HEK293 (cell line): ENCODE measurements around the gene NDUFS7.

Experiments used
- CTCF ChIA-PET: fragments of 350-600 bp; formaldehyde crosslinking; extraction: SDS; loops from one replicate; lab custom pipeline; 2021; ENCODE audit warnings: antibody characterized with exemption; lab: Yijun Ruan, JAX
- POLR2A ChIA-PET: fragments of 300-600 bp; formaldehyde crosslinking; extraction: SDS; loops from one replicate; lab custom pipeline; 2020; ENCODE audit warnings: antibody characterized with exemption, inconsistent platforms; lab: Yijun Ruan, JAX
- H3K27ac ChIP-seq: fragments of 200-500 bp; sonication (Bioruptor generic); 2 replicates; pipeline ENCODE4 v1.5.1; 2014; ENCODE audit warnings: low read depth, low read length, control low read depth, inconsistent platforms; ENCODE audit errors: extremely low read depth
- H3K36me3 ChIP-seq, 2 experiments: fragments of 200-500 bp in 1 of 2; sonication (Bioruptor generic) in 1 of 2; 1 replicate in 1 of 2; 2 replicates in 1 of 2; pipeline ENCODE4 v1.5.1; 2014 to 2017; ENCODE audit warnings: inconsistent platforms in 2 of 2, low read length in 2 of 2; ENCODE audit not compliant: control insufficient read depth in 2 of 2, insufficient read depth in 1 of 2
- H3K4me1 ChIP-seq: fragments of 200-500 bp; sonication (Bioruptor generic); 2 replicates; pipeline ENCODE4 v1.5.1; 2014; ENCODE audit warnings: mild to moderate bottlenecking, low read length, inconsistent platforms; ENCODE audit not compliant: control insufficient read depth, insufficient read depth
- H3K4me3 ChIP-seq: 2 replicates; pipeline ENCODE4 v1.5.1; 2011; ENCODE audit warnings: low read depth, mild to moderate bottlenecking, control low read depth, low read length, moderate library complexity
- H3K9me3 ChIP-seq: fragments of 200-500 bp; sonication (Bioruptor generic); 2 replicates; pipeline ENCODE4 v1.5.1; 2014; ENCODE audit warnings: low read depth, low read length, inconsistent platforms; ENCODE audit not compliant: control insufficient read depth, insufficient read depth
- GLIS2 ChIP-seq: fragments of 450-650 bp; formaldehyde crosslinking; IDR thresholded peaks from 2 replicates; pipeline ENCODE4 v1.5.1; 2016; ENCODE audit warnings: missing biosample characterization, missing genetic modification characterization
- RBAK ChIP-seq: fragments of 450-650 bp; formaldehyde crosslinking; IDR thresholded peaks from 2 replicates; pipeline ENCODE4 v1.5.1; 2016; ENCODE audit warnings: missing biosample characterization, missing genetic modification characterization
- SP2 ChIP-seq: fragments of 450-650 bp; formaldehyde crosslinking; IDR thresholded peaks from 2 replicates; pipeline ENCODE4 v1.5.1; 2016; ENCODE audit warnings: missing biosample characterization, missing genetic modification characterization
- ZNF112 ChIP-seq: fragments of 450-650 bp; formaldehyde crosslinking; IDR thresholded peaks from 2 replicates; pipeline ENCODE4 v1.5.0; 2017; ENCODE audit warnings: missing biosample characterization, missing genetic modification characterization
- ZNF146 ChIP-seq: fragments of 450-650 bp; formaldehyde crosslinking; IDR thresholded peaks from 2 replicates; pipeline ENCODE4 v1.5.1; 2016; ENCODE audit warnings: missing biosample characterization, missing genetic modification characterization
- ZNF202 ChIP-seq: fragments of 450-650 bp; formaldehyde crosslinking; IDR thresholded peaks from 2 replicates; pipeline ENCODE4 v1.5.1; 2016; ENCODE audit warnings: missing biosample characterization, missing genetic modification characterization, borderline replicate concordance
- ZNF560 ChIP-seq: fragments of 450-650 bp; formaldehyde crosslinking; IDR thresholded peaks from 2 replicates; pipeline ENCODE4 v1.5.1; 2017; ENCODE audit warnings: missing biosample characterization, missing genetic modification characterization, borderline replicate concordance
- ZNF664 ChIP-seq: fragments of 450-650 bp; formaldehyde crosslinking; IDR thresholded peaks from 2 replicates; pipeline ENCODE4 v1.5.1; 2016; ENCODE audit warnings: missing biosample characterization, missing genetic modification characterization
- ZNF76 ChIP-seq: fragments of 450-650 bp; formaldehyde crosslinking; IDR thresholded peaks from 2 replicates; pipeline ENCODE4; 2016; ENCODE audit warnings: low read depth, missing biosample characterization, missing genetic modification characterization, borderline replicate concordance
- ZNF837 ChIP-seq: fragments of 450-650 bp; formaldehyde crosslinking; IDR thresholded peaks from 2 replicates; pipeline ENCODE4 v1.5.1; 2016; ENCODE audit warnings: missing biosample characterization, missing genetic modification characterization
- TF ChIP-seq, protein P1 (sequence below): fragments of 450-650 bp; formaldehyde crosslinking; IDR thresholded peaks from 2 replicates; pipeline ENCODE4 v1.5.1; 2017; ENCODE audit warnings: missing biosample characterization, missing genetic modification characterization
- TF ChIP-seq, protein P2 (sequence below): fragments of 450-650 bp; formaldehyde crosslinking; IDR thresholded peaks from 2 replicates; pipeline ENCODE4 v1.5.1; 2016; ENCODE audit warnings: missing biosample characterization, missing genetic modification characterization, borderline replicate concordance
- TF ChIP-seq, protein P3 (sequence below): fragments of 450-650 bp; formaldehyde crosslinking; IDR thresholded peaks from 2 replicates; pipeline ENCODE4 v1.5.1; 2016; ENCODE audit warnings: missing biosample characterization, missing genetic modification characterization
- TF ChIP-seq, protein P4 (sequence below): fragments of 450-650 bp; formaldehyde crosslinking; IDR thresholded peaks from 2 replicates; pipeline ENCODE4 v1.5.1; 2016; ENCODE audit warnings: missing biosample characterization, missing genetic modification characterization

Gene NDUFS7

DNA sequence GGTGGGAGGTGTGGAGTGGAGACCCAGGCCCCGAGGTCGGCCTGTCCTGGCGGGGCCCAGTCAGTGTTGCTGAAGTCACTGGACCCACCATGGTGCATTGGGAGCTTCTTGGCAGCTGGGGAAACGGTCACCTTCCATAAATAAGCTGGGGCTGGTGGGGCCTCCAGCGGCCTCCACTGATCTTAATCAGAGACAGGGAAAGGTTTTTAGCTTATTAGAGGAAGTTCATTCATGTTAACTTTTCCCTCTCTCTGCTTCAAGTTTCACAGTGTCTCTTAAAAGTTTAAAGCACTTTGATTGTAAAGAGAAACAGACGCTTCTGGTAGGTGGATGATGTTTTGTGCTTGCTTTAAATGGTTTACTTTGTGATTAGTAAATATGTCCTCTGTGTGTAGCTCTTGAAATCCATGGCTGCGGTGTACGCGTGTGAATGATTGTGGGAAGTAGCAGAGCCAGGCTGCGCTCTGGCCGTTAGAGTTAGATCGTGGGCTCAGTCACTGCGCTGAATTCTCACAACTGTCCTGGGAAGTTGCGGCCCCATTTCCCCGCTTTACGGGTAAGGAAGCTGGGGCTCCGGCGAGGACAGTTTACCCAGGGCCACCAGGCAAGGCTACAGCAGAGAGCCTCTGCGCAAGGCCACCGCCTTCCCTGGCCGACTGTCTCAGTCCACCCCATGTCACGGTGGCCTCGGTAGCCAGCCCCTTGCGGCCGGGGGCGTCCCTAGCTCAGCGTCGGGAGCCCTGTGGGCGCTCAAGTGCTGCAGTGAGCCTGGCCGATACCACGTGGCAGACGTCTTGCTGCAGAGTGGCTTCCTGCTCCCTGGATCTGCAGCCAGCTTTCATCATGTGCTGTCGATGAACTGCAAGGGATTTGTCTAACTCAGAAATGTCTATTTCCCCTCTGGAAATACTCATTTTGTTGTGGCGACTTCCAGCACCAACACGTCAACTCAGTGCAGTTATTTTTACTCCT is 16.5 kb upstream of the NDUFS7 start:
- POLR2A ChIA-PET, result interaction anchor here (0.6 kb wide), 1 partner anchor 75 kb away, joined by 3 read pairs; no protein-coding TSS in a partner anchor
- no peak overlapping the region for H3K27ac ChIP-seq
- CTCF ChIA-PET, result no interaction called here
- TF ChIP-seq ZNF837, result no peak
- TF ChIP-seq ZNF560 (tag by site-specific recombination), result no peak
- TF ChIP-seq ZNF146, result no peak
- no peak for TF ChIP-seq RBAK (tag by site-specific recombination)
- TF ChIP-seq ZNF202, result no peak
- TF ChIP-seq, protein P1, sequence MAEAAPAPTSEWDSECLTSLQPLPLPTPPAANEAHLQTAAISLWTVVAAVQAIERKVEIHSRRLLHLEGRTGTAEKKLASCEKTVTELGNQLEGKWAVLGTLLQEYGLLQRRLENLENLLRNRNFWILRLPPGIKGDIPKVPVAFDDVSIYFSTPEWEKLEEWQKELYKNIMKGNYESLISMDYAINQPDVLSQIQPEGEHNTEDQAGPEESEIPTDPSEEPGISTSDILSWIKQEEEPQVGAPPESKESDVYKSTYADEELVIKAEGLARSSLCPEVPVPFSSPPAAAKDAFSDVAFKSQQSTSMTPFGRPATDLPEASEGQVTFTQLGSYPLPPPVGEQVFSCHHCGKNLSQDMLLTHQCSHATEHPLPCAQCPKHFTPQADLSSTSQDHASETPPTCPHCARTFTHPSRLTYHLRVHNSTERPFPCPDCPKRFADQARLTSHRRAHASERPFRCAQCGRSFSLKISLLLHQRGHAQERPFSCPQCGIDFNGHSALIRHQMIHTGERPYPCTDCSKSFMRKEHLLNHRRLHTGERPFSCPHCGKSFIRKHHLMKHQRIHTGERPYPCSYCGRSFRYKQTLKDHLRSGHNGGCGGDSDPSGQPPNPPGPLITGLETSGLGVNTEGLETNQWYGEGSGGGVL (tag by site-specific recombination), result no peak
- TF ChIP-seq, protein P2, sequence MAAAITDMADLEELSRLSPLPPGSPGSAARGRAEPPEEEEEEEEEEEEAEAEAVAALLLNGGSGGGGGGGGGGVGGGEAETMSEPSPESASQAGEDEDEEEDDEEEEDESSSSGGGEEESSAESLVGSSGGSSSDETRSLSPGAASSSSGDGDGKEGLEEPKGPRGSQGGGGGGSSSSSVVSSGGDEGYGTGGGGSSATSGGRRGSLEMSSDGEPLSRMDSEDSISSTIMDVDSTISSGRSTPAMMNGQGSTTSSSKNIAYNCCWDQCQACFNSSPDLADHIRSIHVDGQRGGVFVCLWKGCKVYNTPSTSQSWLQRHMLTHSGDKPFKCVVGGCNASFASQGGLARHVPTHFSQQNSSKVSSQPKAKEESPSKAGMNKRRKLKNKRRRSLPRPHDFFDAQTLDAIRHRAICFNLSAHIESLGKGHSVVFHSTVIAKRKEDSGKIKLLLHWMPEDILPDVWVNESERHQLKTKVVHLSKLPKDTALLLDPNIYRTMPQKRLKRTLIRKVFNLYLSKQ (tag by site-specific recombination), result no peak
- TF ChIP-seq ZNF664 (tag by site-specific recombination), result no peak
- no peak for TF ChIP-seq ZNF112 (tag by site-specific recombination)
- no peak for TF ChIP-seq SP2 (tag by site-specific recombination)
- TF ChIP-seq, all 188 proteins: peak for 0
- H3K4me1 ChIP-seq, result no peaks in the 10 kb centered on the region; the same call in 1 of the 2 replicates
- no peaks in the 10 kb centered on the region for H3K9me3 ChIP-seq
- H3K4me3 ChIP-seq, result no peak overlapping the region
- H3K36me3 ChIP-seq, result peaks cover 0 to 92% of the 10 kb centered on the region in 2 experiments; a peak in 2 of 3 replicates

DNA sequence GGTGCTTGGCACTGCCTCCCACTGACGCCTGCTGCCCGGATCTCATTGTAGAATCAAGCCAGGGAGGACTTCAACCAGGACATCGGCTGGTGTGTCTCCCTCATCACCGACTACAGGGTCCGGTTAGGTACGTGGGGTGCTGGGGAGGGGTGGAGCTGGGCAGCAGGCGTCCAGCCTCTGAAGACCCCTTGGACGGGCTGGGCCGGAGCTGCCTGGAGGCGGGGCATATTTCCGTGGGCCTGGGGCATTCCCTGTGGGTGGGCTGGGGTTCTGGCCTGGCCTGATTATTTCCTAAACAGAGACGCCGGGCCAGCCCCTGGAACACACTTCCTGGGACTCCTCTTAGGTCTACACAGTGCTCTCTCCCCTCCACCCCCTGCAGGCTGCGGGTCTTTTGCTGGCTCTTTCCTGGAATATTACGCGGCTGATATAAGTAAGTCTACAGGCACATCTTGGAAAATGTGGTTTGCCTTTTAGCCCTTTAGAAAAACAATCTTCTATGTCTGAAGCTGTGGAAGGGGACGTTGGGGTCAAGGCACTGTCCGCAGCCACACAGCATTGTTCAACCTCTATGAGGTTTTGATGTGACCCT is 14.4 kb upstream of the NDUFS7 start:
- H3K4me1 ChIP-seq, result no peaks in the 10 kb centered on the region
- H3K27ac ChIP-seq, result no peak overlapping the region
- H3K9me3 ChIP-seq, result no peaks in the 10 kb centered on the region
- no peak for TF ChIP-seq GLIS2 (tag by site-specific recombination)
- peak; percentile 29; the same call in 1 of the 2 replicates for TF ChIP-seq ZNF146
- H3K36me3 ChIP-seq, result peaks cover 4 to 90% of the 10 kb centered on the region in 2 experiments
- H3K4me3 ChIP-seq, result no peak overlapping the region
- ChIA-PET CTCF (interaction anchor here (0.7 to 4.1 kb wide), 3 partner anchors 13 to 386 kb away, joined by 3 to 28 read pairs (median 5); no protein-coding TSS in a partner anchor), POLR2A (no interaction called here)

DNA sequence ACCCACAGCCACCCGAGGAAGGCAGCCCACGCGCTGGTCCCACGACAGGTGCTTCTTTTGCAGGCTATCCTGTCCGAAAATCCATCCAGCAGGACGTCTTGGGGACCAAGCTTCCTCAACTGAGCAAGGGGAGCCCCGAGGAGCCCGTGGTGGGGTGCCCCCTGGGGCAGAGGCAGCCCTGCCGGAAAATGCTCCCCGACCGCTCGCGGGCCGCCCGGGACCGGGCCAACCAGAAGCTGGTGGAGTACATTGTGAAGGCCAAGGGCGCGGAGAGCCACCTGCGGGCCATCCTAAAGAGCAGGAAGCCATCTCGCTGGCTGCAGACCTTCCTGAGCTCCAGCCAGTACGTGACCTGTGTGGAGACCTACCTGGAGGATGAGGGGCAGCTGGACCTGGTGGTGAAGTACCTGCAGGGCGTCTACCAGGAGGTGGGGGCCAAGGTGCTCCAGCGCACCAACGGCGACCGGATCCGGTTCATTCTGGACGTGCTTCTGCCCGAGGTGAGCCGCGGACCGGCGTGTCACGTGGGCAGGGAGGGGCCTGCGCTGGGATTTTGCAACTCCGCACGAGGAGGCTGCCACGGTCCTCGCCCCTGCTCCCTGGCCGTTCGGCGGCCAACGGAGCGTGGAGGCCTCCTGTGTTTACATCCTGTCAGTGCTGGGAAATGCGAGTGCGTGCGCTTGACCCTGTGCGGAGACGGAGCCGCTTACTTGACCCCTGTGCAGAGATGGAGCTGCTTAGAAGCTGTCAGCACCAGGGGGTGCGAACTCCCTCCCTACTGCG is 12.9 kb upstream of the NDUFS7 start:
- ChIA-PET POLR2A (interaction anchor here (0.7 to 1.2 kb wide), 2 partner anchors 16 to 59 kb away, joined by 3 to 6 read pairs; a partner anchor contains a TSS), CTCF (interaction anchor here (0.9 to 4.1 kb wide), 3 partner anchors 92 to 387 kb away, joined by 3 to 28 read pairs (median 5); no protein-coding TSS in a partner anchor)
- no peaks in the 10 kb centered on the region for H3K4me1 ChIP-seq
- no peaks in the 10 kb centered on the region for H3K9me3 ChIP-seq
- peaks cover 10 to 78% of the 10 kb centered on the region in 2 experiments for H3K36me3 ChIP-seq
- no peak overlapping the region for H3K4me3 ChIP-seq
- TF ChIP-seq, protein P3, sequence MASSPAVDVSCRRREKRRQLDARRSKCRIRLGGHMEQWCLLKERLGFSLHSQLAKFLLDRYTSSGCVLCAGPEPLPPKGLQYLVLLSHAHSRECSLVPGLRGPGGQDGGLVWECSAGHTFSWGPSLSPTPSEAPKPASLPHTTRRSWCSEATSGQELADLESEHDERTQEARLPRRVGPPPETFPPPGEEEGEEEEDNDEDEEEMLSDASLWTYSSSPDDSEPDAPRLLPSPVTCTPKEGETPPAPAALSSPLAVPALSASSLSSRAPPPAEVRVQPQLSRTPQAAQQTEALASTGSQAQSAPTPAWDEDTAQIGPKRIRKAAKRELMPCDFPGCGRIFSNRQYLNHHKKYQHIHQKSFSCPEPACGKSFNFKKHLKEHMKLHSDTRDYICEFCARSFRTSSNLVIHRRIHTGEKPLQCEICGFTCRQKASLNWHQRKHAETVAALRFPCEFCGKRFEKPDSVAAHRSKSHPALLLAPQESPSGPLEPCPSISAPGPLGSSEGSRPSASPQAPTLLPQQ (tag by site-specific recombination), result no peak
- TF ChIP-seq ZNF76 (tag by site-specific recombination), result no peak
- TF ChIP-seq, protein P4, sequence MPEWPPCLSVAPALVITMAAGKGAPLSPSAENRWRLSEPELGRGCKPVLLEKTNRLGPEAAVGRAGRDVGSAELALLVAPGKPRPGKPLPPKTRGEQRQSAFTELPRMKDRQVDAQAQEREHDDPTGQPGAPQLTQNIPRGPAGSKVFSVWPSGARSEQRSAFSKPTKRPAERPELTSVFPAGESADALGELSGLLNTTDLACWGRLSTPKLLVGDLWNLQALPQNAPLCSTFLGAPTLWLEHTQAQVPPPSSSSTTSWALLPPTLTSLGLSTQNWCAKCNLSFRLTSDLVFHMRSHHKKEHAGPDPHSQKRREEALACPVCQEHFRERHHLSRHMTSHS (tag by site-specific recombination), result no peak
- H3K27ac ChIP-seq, result no peak overlapping the region
